Measurements from ENCODE around the gene TMEM14A. TPM values are rescaled to one million over a fixed set of nuclear protein-coding genes. Genes with fewer than 3 reads are reported as not detected.
"Not testable (repeated sequence)": the region's sequence is repeated elsewhere in the genome, so short reads cannot be mapped to it uniquely, and the experiment has no call there.

TMEM14A gene
- polyA plus RNA-seq, 3 donors, result 40.4 to 43.3 (median 42.3) TPM

GRCh38 chr6:52686878-52687699 lies 16.2 kb downstream of the TMEM14A start:
- DNase-seq, result no peak

- DNase-seq, result no peak
Observed at GRCh38 chr6:52689857-52690256, 18.9 kb downstream of the TMEM14A start.

- DNase-seq, result no peak
Observed at GRCh38 chr6:52691718-52692117, 20.8 kb downstream of the TMEM14A start.

GRCh38 chr6:52693773-52694172 lies 22.9 kb downstream of the TMEM14A start:
- no peak for DNase-seq

GRCh38 chr6:52694404-52694803 lies 23.5 kb downstream of the TMEM14A start:
- DNase-seq, result no peak

- DNase-seq, result no peak
Observed at GRCh38 chr6:52696418-52696817, 25.5 kb downstream of the TMEM14A start.

GRCh38 chr6:52697903-52698302 lies 27.0 kb downstream of the TMEM14A start:
- no peak for DNase-seq

- DNase-seq, result no peak
Observed at GRCh38 chr6:52704060-52704459, 33.1 kb downstream of the TMEM14A start.

GRCh38 chr6:52704781-52705502 lies 34.0 kb downstream of the TMEM14A start:
- not testable (repeated sequence) for DNase-seq

- DNase-seq, result no peak
Observed at GRCh38 chr6:52706001-52706400, 35.1 kb downstream of the TMEM14A start.

GRCh38 chr6:52707963-52708680 lies 37.2 kb downstream of the TMEM14A start:
- no peak for DNase-seq

- no peak for DNase-seq
Observed at GRCh38 chr6:52712136-52712535, 41.2 kb downstream of the TMEM14A start.

- not testable (repeated sequence) for DNase-seq
Observed at GRCh38 chr6:52714761-52715160, 43.8 kb downstream of the TMEM14A start.

GRCh38 chr6:52718550-52718949 lies 47.6 kb downstream of the TMEM14A start:
- no peak for DNase-seq

GRCh38 chr6:52720321-52720720 lies 49.4 kb downstream of the TMEM14A start:
- no peak for DNase-seq

GRCh38 chr6:52724042-52724405 lies 53.1 kb downstream of the TMEM14A start:
- no peak for DNase-seq

- peak; percentile 34 for DNase-seq
Observed at GRCh38 chr6:52724406-52725121, 53.7 kb downstream of the TMEM14A start.

- no peak for DNase-seq
Observed at GRCh38 chr6:52725143-52725534, 54.2 kb downstream of the TMEM14A start.

GRCh38 chr6:52725535-52726192 lies 54.8 kb downstream of the TMEM14A start:
- no peak for DNase-seq

GRCh38 chr6:52726193-52726542 lies 55.3 kb downstream of the TMEM14A start:
- no peak for DNase-seq

- DNase-seq, result no peak
Observed at GRCh38 chr6:52726741-52727535, 56.0 kb downstream of the TMEM14A start.
